ENCODE data around the gene NR4A3. TPM values are rescaled to one million over a fixed set of nuclear protein-coding genes. Genes with fewer than 3 reads are reported as not detected.

Gene NR4A3
- total RNA-seq, 1 donor from 2014 or later: 3.2 TPM

DNA sequence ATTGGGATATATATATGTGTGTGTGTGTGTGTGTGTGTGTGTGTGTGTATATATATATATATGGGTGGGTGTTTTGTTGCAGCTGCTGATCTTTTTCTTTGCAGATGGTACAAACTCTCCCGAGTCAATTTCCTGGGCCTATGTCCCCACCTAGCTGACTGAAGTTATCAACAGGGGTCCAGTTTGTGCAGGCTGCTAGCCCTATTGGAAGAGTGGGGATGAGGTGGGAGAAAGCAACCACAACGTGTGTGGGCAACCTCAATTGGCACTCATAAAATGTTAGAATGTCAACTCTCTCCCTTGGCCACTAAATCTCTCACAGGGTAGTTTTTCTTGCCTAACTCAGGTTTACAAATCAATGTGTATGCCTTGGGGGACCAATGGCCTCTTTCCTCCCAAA lies 5.6 kb downstream of the NR4A3 start:
- no peak overlapping the region for H3K4me3 Mint-ChIP-seq (ENCODE audit: unreplicated experiment)
- H3K36me3 Mint-ChIP-seq (ENCODE audit: unreplicated experiment): peaks cover 4% of the 10 kb centered on the region
- no peaks in the 10 kb centered on the region for H3K9me3 Mint-ChIP-seq (ENCODE audit: unreplicated experiment)
- no peak for DNase-seq (ENCODE audit: extremely low spot score, unreplicated experiment)
- peaks cover 36% of the 10 kb centered on the region for H3K27me3 Mint-ChIP-seq (ENCODE audit: unreplicated experiment)
- no peak overlapping the region for H3K27ac Mint-ChIP-seq (ENCODE audit: unreplicated experiment)
- TF ChIP-seq, protein P1, sequence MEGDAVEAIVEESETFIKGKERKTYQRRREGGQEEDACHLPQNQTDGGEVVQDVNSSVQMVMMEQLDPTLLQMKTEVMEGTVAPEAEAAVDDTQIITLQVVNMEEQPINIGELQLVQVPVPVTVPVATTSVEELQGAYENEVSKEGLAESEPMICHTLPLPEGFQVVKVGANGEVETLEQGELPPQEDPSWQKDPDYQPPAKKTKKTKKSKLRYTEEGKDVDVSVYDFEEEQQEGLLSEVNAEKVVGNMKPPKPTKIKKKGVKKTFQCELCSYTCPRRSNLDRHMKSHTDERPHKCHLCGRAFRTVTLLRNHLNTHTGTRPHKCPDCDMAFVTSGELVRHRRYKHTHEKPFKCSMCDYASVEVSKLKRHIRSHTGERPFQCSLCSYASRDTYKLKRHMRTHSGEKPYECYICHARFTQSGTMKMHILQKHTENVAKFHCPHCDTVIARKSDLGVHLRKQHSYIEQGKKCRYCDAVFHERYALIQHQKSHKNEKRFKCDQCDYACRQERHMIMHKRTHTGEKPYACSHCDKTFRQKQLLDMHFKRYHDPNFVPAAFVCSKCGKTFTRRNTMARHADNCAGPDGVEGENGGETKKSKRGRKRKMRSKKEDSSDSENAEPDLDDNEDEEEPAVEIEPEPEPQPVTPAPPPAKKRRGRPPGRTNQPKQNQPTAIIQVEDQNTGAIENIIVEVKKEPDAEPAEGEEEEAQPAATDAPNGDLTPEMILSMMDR (IDR thresholded peaks at IDR 0.05): no peak
- peaks cover 36% of the 10 kb centered on the region for H3K4me1 Mint-ChIP-seq (ENCODE audit: unreplicated experiment)

DNA sequence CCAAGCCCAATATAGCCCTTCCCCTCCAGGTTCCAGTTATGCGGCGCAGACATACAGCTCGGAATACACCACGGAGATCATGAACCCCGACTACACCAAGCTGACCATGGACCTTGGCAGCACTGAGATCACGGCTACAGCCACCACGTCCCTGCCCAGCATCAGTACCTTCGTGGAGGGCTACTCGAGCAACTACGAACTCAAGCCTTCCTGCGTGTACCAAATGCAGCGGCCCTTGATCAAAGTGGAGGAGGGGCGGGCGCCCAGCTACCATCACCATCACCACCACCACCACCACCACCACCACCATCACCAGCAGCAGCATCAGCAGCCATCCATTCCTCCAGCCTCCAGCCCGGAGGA lies 6.3 kb downstream of the NR4A3 start:
- no peak for DNase-seq (ENCODE audit: extremely low spot score, unreplicated experiment)
- peaks cover 28% of the 10 kb centered on the region for H3K4me1 Mint-ChIP-seq (ENCODE audit: unreplicated experiment)
- TF ChIP-seq, protein P1 (IDR thresholded peaks at IDR 0.05): no peak
- peaks cover 36% of the 10 kb centered on the region for H3K27me3 Mint-ChIP-seq (ENCODE audit: unreplicated experiment)
- H3K9me3 Mint-ChIP-seq (ENCODE audit: unreplicated experiment): no peaks in the 10 kb centered on the region
- no peak overlapping the region for H3K27ac Mint-ChIP-seq (ENCODE audit: unreplicated experiment)
- peak overlapping the region; percentile 14 for H3K4me3 Mint-ChIP-seq (ENCODE audit: unreplicated experiment)
- H3K36me3 Mint-ChIP-seq (ENCODE audit: unreplicated experiment): peaks cover 4% of the 10 kb centered on the region

DNA sequence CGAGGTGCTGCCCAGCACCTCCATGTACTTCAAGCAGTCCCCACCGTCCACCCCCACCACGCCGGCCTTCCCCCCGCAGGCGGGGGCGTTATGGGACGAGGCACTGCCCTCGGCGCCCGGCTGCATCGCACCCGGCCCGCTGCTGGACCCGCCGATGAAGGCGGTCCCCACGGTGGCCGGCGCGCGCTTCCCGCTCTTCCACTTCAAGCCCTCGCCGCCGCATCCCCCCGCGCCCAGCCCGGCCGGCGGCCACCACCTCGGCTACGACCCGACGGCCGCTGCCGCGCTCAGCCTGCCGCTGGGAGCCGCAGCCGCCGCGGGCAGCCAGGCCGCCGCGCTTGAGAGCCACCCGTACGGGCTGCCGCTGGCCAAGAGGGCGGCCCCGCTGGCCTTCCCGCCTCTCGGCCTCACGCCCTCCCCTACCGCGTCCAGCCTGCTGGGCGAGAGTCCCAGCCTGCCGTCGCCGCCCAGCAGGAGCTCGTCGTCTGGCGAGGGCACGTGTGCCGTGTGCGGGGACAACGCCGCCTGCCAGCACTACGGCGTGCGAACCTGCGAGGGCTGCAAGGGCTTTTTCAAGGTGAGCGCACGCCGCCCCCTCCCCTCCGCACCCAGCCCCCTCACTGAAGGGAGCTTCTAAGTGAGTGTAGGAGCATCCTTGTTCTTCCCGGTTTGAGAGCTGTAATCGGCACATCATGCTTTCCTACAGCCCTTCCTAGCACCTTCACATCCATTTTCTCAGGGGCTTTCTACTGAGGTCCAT lies 6.9 kb downstream of the NR4A3 start:
- Mint-ChIP-seq H3K36me3 (ENCODE audit: unreplicated experiment) (peaks cover 4% of the 10 kb centered on the region), H3K9me3 (ENCODE audit: unreplicated experiment) (no peaks in the 10 kb centered on the region), H3K4me1 (ENCODE audit: unreplicated experiment) (peaks cover 23% of the 10 kb centered on the region), H3K4me3 (ENCODE audit: unreplicated experiment) (peak overlapping the region; percentile 41), H3K27me3 (ENCODE audit: unreplicated experiment) (peaks cover 36% of the 10 kb centered on the region), H3K27ac (ENCODE audit: unreplicated experiment) (no peak overlapping the region)
- no peak for DNase-seq (ENCODE audit: extremely low spot score, unreplicated experiment)
- TF ChIP-seq, protein P1 (IDR thresholded peaks at IDR 0.05): no peak

DNA sequence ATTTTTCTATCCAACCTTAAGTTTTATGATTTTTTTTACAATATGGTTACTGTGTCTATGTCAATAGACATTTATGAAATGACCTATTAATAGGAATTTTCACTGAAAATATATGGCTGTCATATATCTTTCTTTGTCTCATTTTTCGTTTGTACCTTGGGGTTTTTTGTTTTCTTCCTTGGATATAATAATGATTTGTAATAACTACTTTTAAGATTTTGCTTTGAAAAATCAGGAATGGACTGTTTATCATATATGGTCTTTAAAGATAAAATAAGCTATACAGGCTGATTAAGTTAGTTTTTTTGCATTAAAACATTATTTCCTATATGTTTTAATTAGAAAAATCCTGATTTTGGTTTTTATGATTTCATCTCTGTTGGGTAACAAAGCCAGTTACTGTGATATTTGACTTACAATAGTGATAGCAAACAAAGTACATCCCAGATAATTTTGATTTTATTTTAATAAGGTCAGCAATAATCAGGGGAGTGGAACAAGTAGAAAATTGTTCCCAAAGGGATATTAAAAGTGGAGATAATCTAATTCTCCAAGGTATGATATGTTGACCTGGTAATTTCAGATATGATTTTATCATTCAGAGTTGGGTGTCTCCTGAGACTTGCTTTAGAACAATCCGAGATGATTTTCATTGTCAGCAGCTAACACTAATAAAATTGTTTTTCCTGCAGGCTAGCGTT lies 10.3 kb downstream of the NR4A3 start:
- H3K4me3 Mint-ChIP-seq (ENCODE audit: unreplicated experiment): no peak overlapping the region
- H3K36me3 Mint-ChIP-seq (ENCODE audit: unreplicated experiment): peaks cover 7% of the 10 kb centered on the region
- H3K9me3 Mint-ChIP-seq (ENCODE audit: unreplicated experiment): no peaks in the 10 kb centered on the region
- no peak for DNase-seq (ENCODE audit: extremely low spot score, unreplicated experiment)
- H3K27ac Mint-ChIP-seq (ENCODE audit: unreplicated experiment): no peak overlapping the region
- H3K27me3 Mint-ChIP-seq (ENCODE audit: unreplicated experiment): peaks cover 21% of the 10 kb centered on the region
- TF ChIP-seq, protein P1 (IDR thresholded peaks at IDR 0.05): no peak
- H3K4me1 Mint-ChIP-seq (ENCODE audit: unreplicated experiment): peaks cover 7% of the 10 kb centered on the region

DNA sequence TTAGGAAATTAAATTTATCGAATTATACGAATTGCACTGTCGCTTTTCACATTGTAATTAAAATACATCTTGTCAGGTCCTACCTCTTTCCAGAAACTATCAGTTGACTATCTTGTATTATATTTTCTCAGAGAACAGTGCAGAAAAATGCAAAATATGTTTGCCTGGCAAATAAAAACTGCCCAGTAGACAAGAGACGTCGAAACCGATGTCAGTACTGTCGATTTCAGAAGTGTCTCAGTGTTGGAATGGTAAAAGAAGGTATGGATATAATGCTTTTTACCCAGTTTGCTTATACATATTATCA lies 10.8 kb downstream of the NR4A3 start:
- Mint-ChIP-seq H3K36me3 (ENCODE audit: unreplicated experiment) (peaks cover 7% of the 10 kb centered on the region), H3K4me3 (ENCODE audit: unreplicated experiment) (no peak overlapping the region), H3K4me1 (ENCODE audit: unreplicated experiment) (peaks cover 7% of the 10 kb centered on the region), H3K9me3 (ENCODE audit: unreplicated experiment) (no peaks in the 10 kb centered on the region), H3K27me3 (ENCODE audit: unreplicated experiment) (peaks cover 18% of the 10 kb centered on the region), H3K27ac (ENCODE audit: unreplicated experiment) (no peak overlapping the region)
- no peak for DNase-seq (ENCODE audit: extremely low spot score, unreplicated experiment)
- TF ChIP-seq, protein P1 (IDR thresholded peaks at IDR 0.05): no peak

Measured in osteocyte (in vitro differentiated cells).